ENCODE measurements around the gene NWD2. TPM values are rescaled to one million over a fixed set of nuclear protein-coding genes. Genes with fewer than 3 reads are reported as not detected.

NWD2 gene
- total and polyA plus RNA-seq, 10 of the 15 experiments (the other 5 are each of a cell fraction or from before 2014, with no cell fraction given) = not detected

DNA sequence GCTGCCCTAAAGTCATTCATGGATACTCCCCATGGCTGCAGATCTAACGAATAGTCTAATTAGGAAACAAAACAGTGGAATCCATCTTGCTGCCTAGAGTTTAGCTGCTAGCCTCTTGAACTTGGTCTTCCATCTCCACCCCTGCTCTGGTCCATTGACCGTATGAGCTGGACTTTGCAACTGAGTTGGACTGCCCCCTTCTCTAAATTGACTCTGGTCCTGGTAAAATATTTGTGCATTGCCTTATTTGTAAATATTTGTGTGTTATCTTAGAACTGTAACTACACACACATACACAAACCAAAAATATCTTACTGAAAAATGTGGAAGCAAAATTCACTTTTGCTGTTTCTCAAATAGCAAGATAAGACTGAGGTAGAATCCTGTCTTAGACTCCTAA is 181.3 kb downstream of the NWD2 start:
- ChIA-PET CTCF (interaction anchor here (1.0 kb wide), 1 partner anchor 15 kb away, joined by 3 read pairs; no protein-coding TSS in a partner anchor), SMC1A (ENCODE audit: uncharacterized antibody, unreplicated experiment) (no interaction called here), POLR2A (interaction anchor here (0.6 kb wide), 1 partner anchor 9 kb away, joined by 4 read pairs; no protein-coding TSS in a partner anchor), RAD21 (ENCODE audit: unreplicated experiment) (no interaction called here)
- H3K4me1 ChIP-seq (ENCODE audit: control insufficient read depth, insufficient read depth, low read length) = no peaks in the 10 kb centered on the region
- in situ Hi-C loops (cut with MboI) (no loop called here), intact Hi-C loops (cut with micrococcal nuclease; ENCODE audit: unreplicated experiment) (no loop called here)
- WGBS (ENCODE audit: insufficient coverage, insufficient replicate concordance, low lambda C conversion rate, missing lambda C conversion rate) = 33% methylated on average over 2 of the region's 2 CpGs
- no peak for ATAC-seq
- H3K9ac ChIP-seq (ENCODE audit: control insufficient read depth, insufficient read depth, low read length) = no peak overlapping the region
- H3K27ac ChIP-seq (ENCODE audit: control insufficient read depth, insufficient read depth) = no peak overlapping the region
- H3K4me3 ChIP-seq = no peak overlapping the region
- no peaks in the 10 kb centered on the region for H4K20me1 ChIP-seq (ENCODE audit: control insufficient read depth, insufficient read depth)
- no peak overlapping the region for H2AFZ ChIP-seq (ENCODE audit: control insufficient read depth, low read depth, low read length)
- H3K79me2 ChIP-seq (ENCODE audit: control insufficient read depth, insufficient read depth, low read length) = no peaks in the 10 kb centered on the region
- DNase-seq (ENCODE audit: low read depth, low spot score) = no peak
- peaks cover 0 to 4% of the 10 kb centered on the region in 2 experiments; a peak in 1 of 4 replicates for H3K27me3 ChIP-seq (replicated peaks in 1 of 2; ENCODE audit: control insufficient read depth in 2 of 2, insufficient read depth in 2 of 2, low read length in 1 of 2)
- TF ChIP-seq GATAD2B (conservative IDR thresholded peaks at IDR 0.05; ENCODE audit: low read depth) = no peak
- TF ChIP-seq CEBPB (IDR thresholded peaks at IDR 0.05; ENCODE audit: borderline replicate concordance in 1 of 2, low read depth in 2 of 2, low read length in 2 of 2) = no peak
- TF ChIP-seq EZH2 (IDR thresholded peaks at IDR 0.05; ENCODE audit: borderline replicate concordance, control insufficient read depth, low read depth, low read length) = no peak
- no peak for TF ChIP-seq GABPA (IDR thresholded peaks at IDR 0.05; ENCODE audit: low read depth)
- no peak for TF ChIP-seq ZNF592 (IDR thresholded peaks at IDR 0.05)
- TF ChIP-seq YY1 (IDR thresholded peaks at IDR 0.05; ENCODE audit: low read depth, low read length) = no peak
- no peak for TF ChIP-seq ZBTB33 (IDR thresholded peaks at IDR 0.05)
- TF ChIP-seq, protein P1, sequence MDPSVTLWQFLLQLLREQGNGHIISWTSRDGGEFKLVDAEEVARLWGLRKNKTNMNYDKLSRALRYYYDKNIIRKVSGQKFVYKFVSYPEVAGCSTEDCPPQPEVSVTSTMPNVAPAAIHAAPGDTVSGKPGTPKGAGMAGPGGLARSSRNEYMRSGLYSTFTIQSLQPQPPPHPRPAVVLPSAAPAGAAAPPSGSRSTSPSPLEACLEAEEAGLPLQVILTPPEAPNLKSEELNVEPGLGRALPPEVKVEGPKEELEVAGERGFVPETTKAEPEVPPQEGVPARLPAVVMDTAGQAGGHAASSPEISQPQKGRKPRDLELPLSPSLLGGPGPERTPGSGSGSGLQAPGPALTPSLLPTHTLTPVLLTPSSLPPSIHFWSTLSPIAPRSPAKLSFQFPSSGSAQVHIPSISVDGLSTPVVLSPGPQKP (IDR thresholded peaks at IDR 0.05; ENCODE audit: low read depth, low read length) = no peak
- TF ChIP-seq RBBP5 (conservative IDR thresholded peaks at IDR 0.05) = no peak
- no peak for TF ChIP-seq POLR2A (IDR thresholded peaks at IDR 0.05; ENCODE audit: low read depth, low read length)
- no peak for TF ChIP-seq ZNF217 (IDR thresholded peaks at IDR 0.05)
- no peak for TF ChIP-seq ZNF384 (IDR thresholded peaks at IDR 0.05; ENCODE audit: borderline replicate concordance, low read depth, low read length)
- TF ChIP-seq PML (IDR thresholded peaks at IDR 0.05; ENCODE audit: low read length) = no peak
- no peak overlapping the region for H3K4me2 ChIP-seq (ENCODE audit: control insufficient read depth, insufficient read depth)
- no peaks in the 10 kb centered on the region for H3K9me3 ChIP-seq (replicated peaks; ENCODE audit: control insufficient read depth, insufficient read depth, low read length)
- no peaks in the 10 kb centered on the region for H3K36me3 ChIP-seq (ENCODE audit: control insufficient read depth in 2 of 2, insufficient read depth in 2 of 2, low read length in 1 of 2)
- BruUV-seq (replicated peaks) = no TSS peak
- FAIRE-seq = no peak
